Endothelial cell (in vitro differentiated cells): ENCODE results near the gene TTC7B. TPM values are rescaled to one million over a fixed set of nuclear protein-coding genes. Genes with fewer than 3 reads are reported as not detected.

ENCODE experiments used
- DNase-seq: peaks from one replicate; pipeline ENCODE4 v3.0.0; 2021; ENCODE audit warnings: low spot score
- H3K27ac Mint-ChIP-seq: one replicate; pipeline ENCODE4 v1.8.0; 2021; ENCODE audit warnings: mixed read lengths, inconsistent platforms; ENCODE audit not compliant: unreplicated experiment
- H3K27me3 Mint-ChIP-seq: one replicate; pipeline ENCODE4 v1.8.0; 2021; ENCODE audit warnings: mild to moderate bottlenecking, moderate library complexity, mixed read lengths, inconsistent platforms; ENCODE audit not compliant: unreplicated experiment
- H3K36me3 Mint-ChIP-seq: one replicate; pipeline ENCODE4 v1.8.0; 2021; ENCODE audit warnings: mild to moderate bottlenecking, low read depth, mixed read lengths, inconsistent platforms; ENCODE audit not compliant: unreplicated experiment
- H3K4me1 Mint-ChIP-seq: one replicate; pipeline ENCODE4 v1.8.0; 2021; ENCODE audit warnings: mild to moderate bottlenecking, mixed read lengths, inconsistent platforms; ENCODE audit not compliant: unreplicated experiment
- H3K4me3 Mint-ChIP-seq: one replicate; pipeline ENCODE4 v1.8.0; 2021; ENCODE audit warnings: mild to moderate bottlenecking, mixed read lengths, inconsistent platforms; ENCODE audit not compliant: unreplicated experiment
- H3K9me3 Mint-ChIP-seq: one replicate; pipeline ENCODE4 v1.8.0; 2021; ENCODE audit warnings: mixed read lengths, inconsistent platforms; ENCODE audit not compliant: unreplicated experiment
- CTCF ChIP-seq: fragments of 200-600 bp; sonication (generic); IDR thresholded peaks from one replicate; pipeline ENCODE4 v1.5.0; 2021; ENCODE audit warnings: antibody characterized with exemption; ENCODE audit not compliant: unreplicated experiment
- total RNA-seq: library from RNA; stranded (reverse); fragmentation: NEBNext Ultra II Directional; extraction: Animal tissue kit (Norgen Biotek cat#: 25700); gene quantifications from one replicate; pipeline ENCODE4 v1.2.1, GENCODE V29; 2021; ENCODE audit not compliant: unreplicated experiment

The TTC7B gene
- total RNA-seq, 1 donor from 2014 or later: 93.5 TPM

- no peak for TF ChIP-seq CTCF
- no peak for DNase-seq
- H3K27ac Mint-ChIP-seq: no peak overlapping the region
- peaks cover 2% of the 10 kb centered on the region for H3K27me3 Mint-ChIP-seq
- no peaks in the 10 kb centered on the region for H3K4me1 Mint-ChIP-seq
- no peak overlapping the region for H3K4me3 Mint-ChIP-seq
- no peaks in the 10 kb centered on the region for H3K9me3 Mint-ChIP-seq
- H3K36me3 Mint-ChIP-seq: peaks cover 17% of the 10 kb centered on the region
Observed at GRCh38 chr14:90567191-90567590, 249.0 kb downstream of the TTC7B start.

- H3K4me1 Mint-ChIP-seq: no peaks in the 10 kb centered on the region
- H3K27me3 Mint-ChIP-seq: peaks cover 2% of the 10 kb centered on the region
- H3K4me3 Mint-ChIP-seq: no peak overlapping the region
- H3K36me3 Mint-ChIP-seq: peaks cover 17% of the 10 kb centered on the region
- H3K27ac Mint-ChIP-seq: no peak overlapping the region
- no peaks in the 10 kb centered on the region for H3K9me3 Mint-ChIP-seq
- no peak for TF ChIP-seq CTCF
- no peak for DNase-seq
Observed at GRCh38 chr14:90566481-90566880, 249.7 kb downstream of the TTC7B start.

- no peaks in the 10 kb centered on the region for H3K4me1 Mint-ChIP-seq
- H3K27ac Mint-ChIP-seq: no peak overlapping the region
- peaks cover 2% of the 10 kb centered on the region for H3K27me3 Mint-ChIP-seq
- no peak for TF ChIP-seq CTCF
- H3K4me3 Mint-ChIP-seq: no peak overlapping the region
- no peak for DNase-seq
- peaks cover 14% of the 10 kb centered on the region for H3K36me3 Mint-ChIP-seq
- no peaks in the 10 kb centered on the region for H3K9me3 Mint-ChIP-seq
Observed at GRCh38 chr14:90564496-90564895, 251.7 kb downstream of the TTC7B start.

GRCh38 chr14:90562652-90563051 lies 253.6 kb downstream of the TTC7B start:
- Mint-ChIP-seq H3K9me3 (no peaks in the 10 kb centered on the region), H3K36me3 (peaks cover 8% of the 10 kb centered on the region), H3K27ac (no peak overlapping the region), H3K27me3 (peaks cover 2% of the 10 kb centered on the region), H3K4me1 (no peaks in the 10 kb centered on the region), H3K4me3 (no peak overlapping the region)
- no peak for DNase-seq
- TF ChIP-seq CTCF: no peak

GRCh38 chr14:90561920-90562319 lies 254.3 kb downstream of the TTC7B start:
- DNase-seq: no peak
- no peaks in the 10 kb centered on the region for H3K4me1 Mint-ChIP-seq
- no peak overlapping the region for H3K4me3 Mint-ChIP-seq
- no peak for TF ChIP-seq CTCF
- H3K27ac Mint-ChIP-seq: no peak overlapping the region
- peaks cover 2% of the 10 kb centered on the region for H3K27me3 Mint-ChIP-seq
- peaks cover 8% of the 10 kb centered on the region for H3K36me3 Mint-ChIP-seq
- H3K9me3 Mint-ChIP-seq: no peaks in the 10 kb centered on the region
